Fibroblast of mammary gland (primary cell): Measurements from ENCODE around the gene BTBD3.

ENCODE experiments used
- DNase-seq: peaks from one replicate; pipeline ENCODE4 v3.0.0-alpha.2; 2010; ENCODE audit warnings: low read depth
- H3K4me3 ChIP-seq: 2 replicates; pipeline ENCODE4 v1.5.1; 2011; ENCODE audit warnings: low read depth, mild to moderate bottlenecking, low read length, moderate library complexity; ENCODE audit not compliant: control insufficient read depth
- TF ChIP-seq, protein P1 (sequence below): conservative IDR thresholded peaks from 2 replicates; pipeline ENCODE4 v1.5.1; 2011; ENCODE audit warnings: low read depth, low read length, inconsistent platforms; ENCODE audit not compliant: control insufficient read depth, insufficient read depth

Gene BTBD3

GRCh38 chr20:11937230-11937629 is 19.5 kb downstream of the BTBD3 start:
- no peak overlapping the region for H3K4me3 ChIP-seq
- TF ChIP-seq, protein P1, sequence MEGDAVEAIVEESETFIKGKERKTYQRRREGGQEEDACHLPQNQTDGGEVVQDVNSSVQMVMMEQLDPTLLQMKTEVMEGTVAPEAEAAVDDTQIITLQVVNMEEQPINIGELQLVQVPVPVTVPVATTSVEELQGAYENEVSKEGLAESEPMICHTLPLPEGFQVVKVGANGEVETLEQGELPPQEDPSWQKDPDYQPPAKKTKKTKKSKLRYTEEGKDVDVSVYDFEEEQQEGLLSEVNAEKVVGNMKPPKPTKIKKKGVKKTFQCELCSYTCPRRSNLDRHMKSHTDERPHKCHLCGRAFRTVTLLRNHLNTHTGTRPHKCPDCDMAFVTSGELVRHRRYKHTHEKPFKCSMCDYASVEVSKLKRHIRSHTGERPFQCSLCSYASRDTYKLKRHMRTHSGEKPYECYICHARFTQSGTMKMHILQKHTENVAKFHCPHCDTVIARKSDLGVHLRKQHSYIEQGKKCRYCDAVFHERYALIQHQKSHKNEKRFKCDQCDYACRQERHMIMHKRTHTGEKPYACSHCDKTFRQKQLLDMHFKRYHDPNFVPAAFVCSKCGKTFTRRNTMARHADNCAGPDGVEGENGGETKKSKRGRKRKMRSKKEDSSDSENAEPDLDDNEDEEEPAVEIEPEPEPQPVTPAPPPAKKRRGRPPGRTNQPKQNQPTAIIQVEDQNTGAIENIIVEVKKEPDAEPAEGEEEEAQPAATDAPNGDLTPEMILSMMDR = no peak
- DNase-seq = no peak

- TF ChIP-seq, protein P1 = no peak
- H3K4me3 ChIP-seq = no peak overlapping the region
- DNase-seq = no peak
Measured at GRCh38 chr20:11941593-11942246, 24.0 kb downstream of the BTBD3 start.

DNA sequence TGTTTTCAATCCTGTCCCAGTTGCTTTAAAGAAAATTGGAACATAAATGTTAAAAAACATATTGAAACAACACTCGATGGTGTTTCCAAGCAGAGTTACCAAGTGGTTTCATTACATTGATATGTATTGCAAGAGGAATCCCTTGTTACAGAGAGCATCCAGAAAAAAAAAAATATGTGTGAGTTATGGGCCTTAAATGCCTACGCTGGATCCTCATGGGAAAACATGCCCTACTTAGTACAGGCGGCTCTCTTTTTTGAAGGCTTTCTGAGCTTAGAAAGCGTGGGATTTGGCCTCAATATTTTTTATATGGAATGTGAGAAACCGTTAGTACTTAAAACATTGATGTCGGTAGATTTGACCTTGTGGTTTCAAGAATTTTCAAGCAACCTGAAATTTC is 26.1 kb downstream of the BTBD3 start:
- no peak overlapping the region for H3K4me3 ChIP-seq
- TF ChIP-seq, protein P1 = no peak
- DNase-seq = no peak

GRCh38 chr20:11948806-11949205 is 31.1 kb downstream of the BTBD3 start:
- TF ChIP-seq, protein P1 = no peak
- DNase-seq = no peak

DNA sequence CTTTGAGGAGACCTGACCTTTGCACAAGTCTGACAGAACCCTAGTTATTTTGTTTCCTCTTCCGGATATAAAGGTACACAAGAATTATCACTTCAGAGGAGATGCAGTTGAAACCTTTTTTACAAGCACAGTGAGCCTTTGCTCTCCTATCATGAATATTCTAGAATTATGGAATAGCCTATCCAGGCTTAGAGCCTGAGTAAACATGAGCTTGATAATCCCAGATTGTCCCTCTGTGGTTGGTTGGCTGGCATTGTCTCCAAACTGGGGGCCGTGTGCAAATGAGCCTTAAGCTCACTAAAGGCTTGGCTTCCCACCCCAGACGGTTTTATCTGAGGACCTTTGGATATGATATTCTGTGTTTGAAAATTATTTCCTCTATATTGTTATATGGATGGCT is 32.0 kb downstream of the BTBD3 start:
- no peak for DNase-seq
- TF ChIP-seq, protein P1 = no peak
- H3K4me3 ChIP-seq = no peak overlapping the region

More at GRCh38 chr20:11948806-11949205, 31.1 kb downstream of the BTBD3 start:
- H3K4me3 ChIP-seq = no peak overlapping the region

- no peak for DNase-seq
- TF ChIP-seq, protein P1 = no peak
- H3K4me3 ChIP-seq = no peak overlapping the region
Measured at GRCh38 chr20:11951696-11952095, 34.0 kb downstream of the BTBD3 start.

DNA sequence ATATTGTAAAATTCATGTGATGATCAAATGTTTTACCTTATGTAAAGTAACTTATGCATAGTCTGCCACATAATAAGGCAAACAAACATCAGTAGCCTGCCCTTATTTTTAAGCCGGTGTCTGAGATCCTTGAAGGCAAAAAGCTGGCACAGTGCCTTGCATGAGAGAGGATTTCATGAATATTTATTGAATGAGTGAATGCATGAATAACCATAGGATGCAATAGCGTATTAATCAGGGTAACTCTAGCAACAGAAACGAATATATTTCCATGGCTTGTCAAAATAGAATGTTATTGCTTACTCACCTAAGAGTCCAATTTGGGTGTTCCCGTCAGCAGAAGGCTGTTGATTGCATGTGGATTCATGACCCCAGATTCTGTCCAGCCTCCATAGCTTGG is 34.9 kb downstream of the BTBD3 start:
- no peak overlapping the region for H3K4me3 ChIP-seq
- TF ChIP-seq, protein P1 = no peak
- peak; percentile 11 for DNase-seq
